ENCODE results near the gene PTPN20. TPM values are rescaled to one million over a fixed set of nuclear protein-coding genes. Genes with fewer than 3 reads are reported as not detected.

The PTPN20 gene
- polyA plus RNA-seq, 2 of the 4 experiments (the other 2 are of a cell fraction) = 5.3 to 8.1 TPM

DNA sequence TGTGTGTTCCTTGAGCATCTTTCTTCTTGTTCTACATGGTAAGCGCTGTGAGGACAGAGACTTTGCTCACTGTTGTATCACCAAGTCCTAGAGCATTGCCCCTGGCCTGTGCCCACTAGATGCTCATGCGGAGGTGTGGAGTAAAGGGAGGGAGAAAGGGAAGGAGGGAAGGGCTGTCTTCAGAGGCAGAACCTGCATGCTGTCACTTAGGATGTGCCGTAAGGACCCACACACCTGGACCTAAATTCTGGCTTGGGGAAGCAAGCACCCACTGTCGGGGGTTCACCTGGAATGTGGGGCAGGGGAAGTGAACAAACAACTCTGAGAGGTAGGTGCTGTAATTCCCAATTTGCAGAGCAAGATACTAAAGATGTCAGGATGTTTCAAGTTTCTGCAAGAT is 129.5 kb downstream of the PTPN20 start (continued):
- TF ChIP-seq ZC3H11A (IDR thresholded peaks at IDR 0.05) = no peak
- TF ChIP-seq HDAC2 (IDR thresholded peaks at IDR 0.05) = no peak
- TF ChIP-seq HOXB13 (CRISPR knock-in tag; IDR thresholded peaks at IDR 0.05; ENCODE audit: low read depth) = no peak

DNA sequence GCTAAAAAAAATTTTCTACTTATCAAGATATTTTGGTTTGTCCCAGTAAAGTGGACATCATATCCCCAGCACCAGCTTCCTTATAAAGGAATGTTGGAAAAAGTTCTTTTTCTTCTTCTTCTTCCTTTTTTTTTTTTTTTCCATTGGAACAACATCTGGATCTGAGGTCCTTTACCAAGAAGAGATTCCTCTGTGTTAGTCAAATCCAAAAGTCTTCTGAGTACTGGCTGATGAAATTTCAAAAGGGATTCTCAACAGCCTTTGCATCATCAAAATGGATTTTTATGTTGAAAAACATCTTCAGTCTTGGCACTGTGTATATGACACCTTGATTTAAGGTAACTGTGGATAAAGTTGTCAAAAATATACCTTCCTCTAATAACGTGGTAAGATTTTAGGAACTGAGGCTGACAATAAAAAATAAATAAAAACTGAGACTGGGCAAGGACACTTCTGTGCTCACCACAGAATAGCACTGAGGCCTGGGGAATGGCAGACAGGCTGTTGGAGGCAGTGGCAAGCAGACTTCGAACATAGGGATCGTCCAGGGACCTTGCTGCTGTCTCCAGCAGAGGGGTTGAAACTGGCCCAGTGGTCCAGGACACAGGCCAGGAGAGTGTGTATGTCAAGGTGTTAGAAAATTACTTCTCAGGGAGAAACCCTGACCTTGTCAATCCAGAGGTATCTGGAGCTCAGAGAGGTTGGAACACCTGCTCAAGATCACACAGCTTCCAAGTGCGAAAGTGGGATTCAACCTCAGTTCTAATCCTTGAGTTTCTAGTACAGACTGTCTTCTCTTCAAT is 130.4 kb downstream of the PTPN20 start:
- H3K4me2 ChIP-seq = no peak overlapping the region
- 54% methylated on average over 4 of the region's 4 CpGs for whole genome bisulfite sequencing (ENCODE audit: missing lambda C conversion rate)
- POLR2A ChIA-PET = no interaction called here
- no peak overlapping the region for H3K27ac ChIP-seq
- ATAC-seq = no peak
- TF ChIP-seq CEBPB (IDR thresholded peaks at IDR 0.05) (no peak), ESRRA (IDR thresholded peaks at IDR 0.05; ENCODE audit: borderline replicate concordance, low read length) (no peak), HEYL (CRISPR knock-in tag; IDR thresholded peaks at IDR 0.05) (no peak), RNF2 (IDR thresholded peaks at IDR 0.05; ENCODE audit: borderline replicate concordance, low read depth) (no peak), CHD2 (IDR thresholded peaks at IDR 0.05; ENCODE audit: low read length, partially characterized antibody) (no peak), ZFP36 (IDR thresholded peaks at IDR 0.05; ENCODE audit: borderline replicate concordance, partially characterized antibody) (peak; percentile 21), BHLHE40 (IDR thresholded peaks at IDR 0.05; ENCODE audit: low read depth, low read length) (no peak), ZNF302 (CRISPR knock-in tag; IDR thresholded peaks at IDR 0.05) (no peak)
- no peak for FAIRE-seq
- no peak overlapping the region for H3K4me3 ChIP-seq
- no peaks in the 10 kb centered on the region for H3K9me3 ChIP-seq
- H3K4me1 ChIP-seq = no peaks in the 10 kb centered on the region
- CTCF ChIA-PET = interaction anchor here (0.6 to 11.8 kb wide), 5 partner anchors 16 to 299 kb away, joined by 3 to 213 read pairs (median 6); partner anchors contain the start of gene GDF10
- no peak for DNase-seq (ENCODE audit: low read depth in 1 of 2, low spot score in 1 of 2)

DNA sequence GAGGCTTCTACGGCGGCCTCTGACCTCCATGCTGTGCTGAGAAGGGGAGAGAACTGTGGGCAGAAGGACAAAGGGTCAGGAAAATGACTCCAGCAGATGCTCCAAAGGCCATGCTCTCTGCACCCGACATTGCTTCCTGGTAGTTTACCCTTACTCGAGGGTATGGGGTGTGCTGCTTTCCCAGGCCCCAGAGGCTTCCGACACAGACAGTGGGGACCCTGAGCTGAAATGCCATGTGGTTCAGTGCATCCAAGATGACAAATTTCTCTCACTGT is 130.9 kb downstream of the PTPN20 start:
- CTCF ChIA-PET = interaction anchor here (3.2 to 11.8 kb wide), 2 partner anchors 17 to 270 kb away, joined by 14 to 213 read pairs; no protein-coding TSS in a partner anchor
- no peak overlapping the region for H3K4me3 ChIP-seq
- TF ChIP-seq RFX5 (IDR thresholded peaks at IDR 0.05) (no peak), CBX8 (IDR thresholded peaks at IDR 0.05) (no peak), EHMT2 (IDR thresholded peaks at IDR 0.05; ENCODE audit: low read depth) (no peak), GATA3 (IDR thresholded peaks at IDR 0.05; ENCODE audit: borderline replicate concordance) (no peak), NR3C1 (IDR thresholded peaks at IDR 0.05) (no peak), TFCP2L1 (CRISPR knock-in tag; IDR thresholded peaks at IDR 0.05) (no peak), HOXB13 (CRISPR knock-in tag; IDR thresholded peaks at IDR 0.05; ENCODE audit: low read depth) (no peak)
- TF ChIP-seq, protein P1, sequence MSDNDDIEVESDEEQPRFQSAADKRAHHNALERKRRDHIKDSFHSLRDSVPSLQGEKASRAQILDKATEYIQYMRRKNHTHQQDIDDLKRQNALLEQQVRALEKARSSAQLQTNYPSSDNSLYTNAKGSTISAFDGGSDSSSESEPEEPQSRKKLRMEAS (IDR thresholded peaks at IDR 0.05) = no peak
- TF ChIP-seq, protein P2, sequence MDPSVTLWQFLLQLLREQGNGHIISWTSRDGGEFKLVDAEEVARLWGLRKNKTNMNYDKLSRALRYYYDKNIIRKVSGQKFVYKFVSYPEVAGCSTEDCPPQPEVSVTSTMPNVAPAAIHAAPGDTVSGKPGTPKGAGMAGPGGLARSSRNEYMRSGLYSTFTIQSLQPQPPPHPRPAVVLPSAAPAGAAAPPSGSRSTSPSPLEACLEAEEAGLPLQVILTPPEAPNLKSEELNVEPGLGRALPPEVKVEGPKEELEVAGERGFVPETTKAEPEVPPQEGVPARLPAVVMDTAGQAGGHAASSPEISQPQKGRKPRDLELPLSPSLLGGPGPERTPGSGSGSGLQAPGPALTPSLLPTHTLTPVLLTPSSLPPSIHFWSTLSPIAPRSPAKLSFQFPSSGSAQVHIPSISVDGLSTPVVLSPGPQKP (IDR thresholded peaks at IDR 0.05; ENCODE audit: low read depth, low read length) = no peak
- 47% methylated on average over 5 of the region's 5 CpGs for WGBS (ENCODE audit: missing lambda C conversion rate)
- POLR2A ChIA-PET = no interaction called here
- H3K4me1 ChIP-seq = no peaks in the 10 kb centered on the region
- no peaks in the 10 kb centered on the region for H3K9me3 ChIP-seq
- no peak overlapping the region for H3K4me2 ChIP-seq
- no peak for DNase-seq (ENCODE audit: low read depth in 1 of 2, low spot score in 1 of 2)
- no peak for ATAC-seq
- no peak overlapping the region for H3K27ac ChIP-seq
- FAIRE-seq = no peak

DNA sequence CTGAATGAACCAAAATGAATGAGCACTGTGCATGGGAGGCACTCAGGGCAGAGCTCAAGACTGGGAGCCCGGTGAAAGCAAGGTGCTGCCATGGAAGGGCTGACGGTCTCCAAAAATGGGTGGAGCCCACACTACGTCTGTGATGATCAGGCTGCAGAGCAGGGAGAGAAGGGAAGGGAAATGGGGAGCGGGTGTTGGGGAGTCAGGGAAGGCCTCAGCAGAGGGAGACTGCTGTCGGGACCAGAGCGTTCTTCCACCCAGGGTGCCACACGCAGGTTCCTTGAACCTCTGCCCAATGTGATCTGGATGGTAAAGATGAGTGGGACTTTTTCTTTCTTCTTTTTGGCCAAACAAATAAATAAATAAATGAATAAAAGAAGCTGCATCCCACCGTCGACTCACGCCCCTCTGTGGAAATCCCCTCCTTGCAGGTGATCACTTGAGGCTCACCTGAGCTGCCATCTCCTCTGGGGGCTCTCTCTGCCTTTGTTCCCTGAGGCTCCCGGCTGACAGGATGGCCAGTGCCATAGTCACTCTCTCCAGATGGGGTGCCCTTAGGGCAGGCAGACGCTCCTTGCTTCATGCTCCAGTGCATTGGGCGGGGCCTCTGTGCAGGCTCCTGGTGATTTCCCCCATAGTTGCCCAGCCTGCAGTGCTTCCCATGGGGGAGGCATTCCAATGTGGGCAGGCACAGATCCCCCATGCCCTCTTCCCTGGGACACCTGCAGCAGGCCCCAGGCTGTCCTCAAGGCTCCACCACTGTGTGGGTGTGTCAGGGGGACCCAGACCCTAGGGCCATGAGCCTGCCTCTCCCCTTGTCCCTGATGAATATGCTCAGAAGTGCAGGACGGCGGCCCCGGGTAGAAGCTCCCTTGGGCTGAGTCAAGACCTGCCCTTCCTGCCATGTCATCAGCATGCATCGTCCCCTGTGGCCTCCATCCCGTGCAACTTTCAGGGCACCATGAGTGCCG is 131.8 kb downstream of the PTPN20 start:
- POLR2A ChIA-PET = no interaction called here
- Histone ChIP-seq H3K4me2 (no peak overlapping the region), H3K4me1 (no peaks in the 10 kb centered on the region), H3K27ac (no peak overlapping the region), H3K4me3 (no peak overlapping the region), H3K9me3 (no peaks in the 10 kb centered on the region)
- no peak for DNase-seq (ENCODE audit: low read depth in 1 of 2, low spot score in 1 of 2)
- 74% methylated on average over 19 of the region's 19 CpGs for WGBS (ENCODE audit: missing lambda C conversion rate)
- CTCF ChIA-PET = interaction anchor here (3.2 to 11.8 kb wide), 3 partner anchors 18 to 269 kb away, joined by 14 to 213 read pairs (median 59); no protein-coding TSS in a partner anchor
- TF ChIP-seq HDAC2 (IDR thresholded peaks at IDR 0.05) (no peak), FOXS1 (CRISPR knock-in tag; IDR thresholded peaks at IDR 0.05) (no peak), HOXA7 (CRISPR knock-in tag; IDR thresholded peaks at IDR 0.05) (no peak), PHF8 (IDR thresholded peaks at IDR 0.05; ENCODE audit: borderline replicate concordance, low read depth) (no peak), HEYL (CRISPR knock-in tag; IDR thresholded peaks at IDR 0.05) (no peak), EHF (CRISPR knock-in tag; IDR thresholded peaks at IDR 0.05) (no peak), RAD21 (conservative IDR thresholded peaks at IDR 0.05 in 1 of 2, IDR thresholded peaks at IDR 0.05 in 1 of 2) (no peak), NR3C1 (IDR thresholded peaks at IDR 0.05) (no peak), ZSCAN20 (CRISPR knock-in tag; IDR thresholded peaks at IDR 0.05) (no peak)
- TF ChIP-seq, protein P3, sequence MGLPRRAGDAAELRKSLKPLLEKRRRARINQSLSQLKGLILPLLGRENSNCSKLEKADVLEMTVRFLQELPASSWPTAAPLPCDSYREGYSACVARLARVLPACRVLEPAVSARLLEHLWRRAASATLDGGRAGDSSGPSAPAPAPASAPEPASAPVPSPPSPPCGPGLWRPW (IDR thresholded peaks at IDR 0.05) = no peak
- ATAC-seq = no peak
- no peak for FAIRE-seq
